HFFc6 (cell line): ENCODE measurements around the gene CD58. TPM values are rescaled to one million over a fixed set of nuclear protein-coding genes. Genes with fewer than 3 reads are reported as not detected.
A peak's percentile ranks its signal among the peaks of the same experiment; 100 is the strongest.

Experiments
- DNase-seq: peaks from one replicate; pipeline ENCODE4 v3.0.0-alpha.2; 2018
- H3K27ac Mint-ChIP-seq: 2 replicates; pipeline ENCODE4 v1.8.0; 2020; ENCODE audit warnings: mild to moderate bottlenecking, mixed read lengths
- H3K27me3 Mint-ChIP-seq: 2 replicates; pipeline ENCODE4 v1.8.0; 2021; ENCODE audit warnings: mild to moderate bottlenecking, moderate library complexity, mixed read lengths; ENCODE audit not compliant: insufficient read depth
- H3K36me3 Mint-ChIP-seq: 2 replicates; pipeline ENCODE4 v1.8.0; 2021; ENCODE audit warnings: low read depth, mixed read lengths
- H3K4me1 Mint-ChIP-seq: 2 replicates; pipeline ENCODE4 v1.8.0; 2020; ENCODE audit warnings: low read depth, mixed read lengths
- H3K4me3 Mint-ChIP-seq: 2 replicates; pipeline ENCODE4 v1.8.0; 2020; ENCODE audit warnings: mild to moderate bottlenecking, moderate library complexity, mixed read lengths
- H3K9me3 Mint-ChIP-seq: 2 replicates; pipeline ENCODE4 v1.8.0; 2020; ENCODE audit warnings: mild to moderate bottlenecking, mixed read lengths
- CTCF ChIP-seq: fragments of 200-600 bp; sonication (generic); IDR thresholded peaks from 2 replicates; pipeline ENCODE4 v1.5.0; 2021; ENCODE audit warnings: antibody characterized with exemption, mild to moderate bottlenecking
- total RNA-seq, 6 experiments: library from RNA; stranded (reverse); fragmentation: NEBNext Ultra II Directional; extraction: Animal tissue kit (Norgen Biotek cat#: 25700); gene quantifications; 2 replicates in 1 of 6; 3 replicates in 5 of 6; pipeline ENCODE4 v1.2.3, GENCODE V29; 2021

Gene CD58
- total RNA-seq, 6 experiments from 2014 or later = 6.6 to 9.5 (median 8.5) TPM

DNA sequence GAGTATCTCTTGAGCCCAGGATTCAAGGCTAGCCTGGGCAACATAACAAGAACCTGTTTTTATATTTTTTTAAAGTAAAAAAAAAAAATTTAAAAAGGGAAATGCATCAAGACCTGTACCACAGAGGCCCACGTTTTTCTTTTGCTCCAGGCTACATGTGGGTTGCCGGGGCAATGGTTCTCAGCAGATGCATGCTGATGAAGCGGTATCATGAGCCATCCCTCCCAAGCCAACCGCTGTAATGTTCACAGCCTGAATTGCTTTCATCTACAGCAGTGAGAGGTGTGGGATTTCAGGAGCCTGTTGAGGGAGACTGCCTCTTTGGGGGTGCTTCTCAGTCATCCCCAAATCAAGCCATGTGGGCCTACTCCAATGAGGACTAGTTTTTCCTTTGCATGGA, 60.5 kb downstream of the CD58 start:
- Mint-ChIP-seq H3K4me1 (peaks cover 36% of the 10 kb centered on the region), H3K27me3 (peaks cover 5% of the 10 kb centered on the region), H3K9me3 (no peaks in the 10 kb centered on the region), H3K27ac (no peak overlapping the region), H3K4me3 (no peak overlapping the region), H3K36me3 (peaks cover 10% of the 10 kb centered on the region)
- TF ChIP-seq CTCF = no peak
- no peak for DNase-seq

DNA sequence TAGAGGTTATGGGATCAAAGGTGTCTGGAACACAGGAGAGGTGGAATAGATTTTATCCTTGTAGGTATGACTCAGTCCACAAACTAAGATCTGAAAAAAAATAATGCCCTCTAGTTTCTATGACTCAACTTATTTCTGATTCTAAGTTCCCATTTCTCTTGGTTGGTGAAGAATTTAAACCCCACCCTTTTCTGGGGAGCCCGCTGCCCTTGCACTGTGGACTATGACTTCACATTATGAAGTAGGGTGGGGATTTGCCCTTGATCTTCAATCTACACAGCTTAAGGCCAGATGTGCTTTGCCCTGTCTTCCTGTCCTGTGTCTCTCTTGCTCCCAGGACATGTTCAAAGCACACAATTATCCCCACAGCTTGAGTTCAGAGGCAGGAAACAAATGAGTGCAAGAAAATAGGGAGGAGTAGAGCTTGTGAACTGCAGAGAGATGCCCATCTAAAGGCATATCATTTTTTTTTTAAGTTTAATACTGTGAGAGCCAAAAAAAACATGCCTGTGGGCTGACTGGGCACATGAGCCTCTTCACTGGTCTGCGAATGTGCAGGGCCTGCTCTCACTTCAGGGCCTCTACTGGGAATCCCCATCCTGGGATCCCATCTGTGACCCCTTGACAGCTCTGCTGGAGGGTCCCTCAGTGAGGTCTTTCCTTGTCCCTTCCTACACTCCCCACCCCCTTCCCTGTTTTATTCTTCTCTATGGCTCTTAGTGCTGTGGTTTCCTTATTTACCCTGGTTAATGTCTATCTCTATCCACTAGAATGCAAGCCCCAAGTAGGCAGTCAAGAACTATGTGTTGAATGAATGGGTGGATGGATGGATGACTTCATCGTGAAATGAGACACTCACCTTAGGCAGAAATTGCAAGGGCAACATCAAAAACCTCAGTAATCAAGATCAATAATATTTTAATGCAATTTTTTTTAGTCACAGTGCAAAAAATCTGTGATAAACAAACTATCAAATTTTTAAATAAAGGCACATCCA, 61.5 kb downstream of the CD58 start:
- Mint-ChIP-seq H3K4me1 (peaks cover 44% of the 10 kb centered on the region), H3K27me3 (peaks cover 5% of the 10 kb centered on the region; the same call in 1 of the 2 replicates), H3K36me3 (peaks cover 10% of the 10 kb centered on the region), H3K9me3 (no peaks in the 10 kb centered on the region), H3K4me3 (peak overlapping the region; percentile 66), H3K27ac (peak overlapping the region; percentile 96)
- DNase-seq = peak; percentile 77
- TF ChIP-seq CTCF = no peak

DNA sequence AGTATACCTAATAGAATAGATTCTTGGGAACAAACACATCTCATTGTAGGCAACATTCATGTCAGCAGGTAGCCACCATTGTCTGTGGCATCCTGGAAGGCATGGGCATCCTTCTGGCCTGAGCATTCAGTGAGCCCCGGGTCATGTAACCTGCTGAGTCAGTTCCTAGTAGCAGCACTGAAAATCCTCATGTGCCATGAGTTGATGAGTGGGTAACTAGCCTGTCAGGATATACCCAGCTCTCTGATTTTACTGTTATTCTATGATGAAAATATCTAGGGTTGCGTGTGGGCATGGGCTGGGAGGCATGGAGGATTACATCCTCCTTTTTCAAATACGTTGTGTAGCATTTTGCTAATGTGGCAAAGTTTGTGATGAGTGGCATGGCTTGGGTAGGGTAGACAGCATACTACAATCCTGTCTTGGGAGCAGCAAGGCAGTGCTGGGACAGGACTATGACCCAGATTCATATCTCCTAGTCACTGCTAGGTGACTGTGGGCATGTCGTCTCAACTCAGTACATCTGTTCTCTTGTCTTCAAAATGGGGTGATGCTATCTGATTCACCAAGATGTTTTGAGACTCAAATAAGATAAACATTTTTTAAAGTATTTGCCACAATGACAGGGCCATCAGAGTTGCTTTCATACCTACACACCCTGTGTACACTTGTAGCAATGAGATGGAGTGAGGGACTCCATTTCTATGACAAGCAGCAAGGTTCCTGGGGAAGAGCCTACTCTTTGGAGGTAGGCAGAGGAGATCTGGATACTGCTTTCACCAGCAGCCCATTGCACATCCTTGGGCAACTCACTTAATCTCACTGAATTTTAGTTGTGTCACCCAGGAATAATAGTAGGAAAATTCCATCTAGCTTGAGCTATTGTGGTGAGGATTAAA, 62.5 kb downstream of the CD58 start:
- Mint-ChIP-seq H3K27ac (peak overlapping the region; percentile 96), H3K9me3 (no peaks in the 10 kb centered on the region), H3K36me3 (peaks cover 10% of the 10 kb centered on the region), H3K4me3 (peak overlapping the region; percentile 66; the same call in 1 of the 2 replicates), H3K27me3 (peaks cover 5% of the 10 kb centered on the region; the same call in 1 of the 2 replicates), H3K4me1 (peaks cover 53% of the 10 kb centered on the region)
- no peak for DNase-seq
- TF ChIP-seq CTCF = no peak

DNA sequence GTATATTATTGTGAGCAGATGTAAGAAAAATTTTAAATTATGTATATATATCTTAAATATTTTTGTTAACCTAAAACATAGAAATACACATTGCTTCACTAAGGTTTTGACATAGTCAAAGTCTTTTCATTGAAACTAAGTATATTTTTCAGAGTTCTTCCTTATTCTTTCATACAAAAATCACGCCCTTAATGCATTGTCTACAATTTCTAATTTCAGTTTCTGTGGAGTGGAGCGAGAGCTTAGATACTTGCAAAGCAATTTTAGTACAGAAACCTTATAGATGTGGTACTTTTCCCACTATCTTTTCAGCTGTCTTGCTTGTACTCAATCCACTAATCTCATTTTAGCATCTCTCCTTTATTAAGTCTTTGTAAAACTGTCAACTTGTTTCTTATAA, 63.2 kb downstream of the CD58 start:
- no peak for DNase-seq
- H3K9me3 Mint-ChIP-seq = no peaks in the 10 kb centered on the region
- H3K4me1 Mint-ChIP-seq = peaks cover 53% of the 10 kb centered on the region
- peaks cover 2% of the 10 kb centered on the region for H3K27me3 Mint-ChIP-seq
- peaks cover 10% of the 10 kb centered on the region for H3K36me3 Mint-ChIP-seq
- no peak overlapping the region; the same call in 1 of the 2 replicates for H3K27ac Mint-ChIP-seq
- H3K4me3 Mint-ChIP-seq = no peak overlapping the region
- no peak for TF ChIP-seq CTCF
